OCI-LY7 (cell line): ENCODE data around the gene SMTNL2.

Experiments
- EZH2phosphoT487 ChIP-seq: fragments of 200-600 bp; sonication (generic); IDR thresholded peaks from 2 replicates; pipeline ENCODE4 v1.6.1; 2018; ENCODE audit warnings: low read depth, borderline replicate concordance, mild to moderate bottlenecking, mixed run types, antibody characterized with exemption, low read length, moderate library complexity, mixed read lengths
- TF ChIP-seq, protein P1 (sequence below): fragments of 200-600 bp; sonication (generic); conservative IDR thresholded peaks from 2 replicates; pipeline ENCODE4 v1.5.1; 2014; ENCODE audit warnings: mild to moderate bottlenecking, antibody characterized with exemption, low read length, moderate library complexity, mixed read lengths

DNA sequence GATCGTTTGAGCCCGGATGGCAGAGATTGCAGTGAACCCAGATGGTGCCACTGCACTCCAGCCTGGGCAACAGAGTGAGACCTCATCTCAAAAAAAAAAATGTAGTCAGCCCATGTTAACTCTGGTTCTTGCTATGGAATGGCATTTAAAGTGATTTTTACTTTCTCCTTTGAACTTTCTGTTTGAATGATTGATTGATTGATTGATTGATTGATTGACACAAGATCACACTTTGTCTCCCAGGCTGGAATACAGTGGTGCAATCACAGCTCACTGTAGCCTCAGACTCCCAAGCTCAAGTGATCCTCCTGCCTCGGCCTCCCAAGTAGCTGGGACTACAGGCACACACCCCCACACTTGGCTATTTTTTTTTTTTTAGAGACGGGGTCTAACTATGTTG is 17.0 kb downstream of the SMTNL2 start:
- TF ChIP-seq, protein P1, sequence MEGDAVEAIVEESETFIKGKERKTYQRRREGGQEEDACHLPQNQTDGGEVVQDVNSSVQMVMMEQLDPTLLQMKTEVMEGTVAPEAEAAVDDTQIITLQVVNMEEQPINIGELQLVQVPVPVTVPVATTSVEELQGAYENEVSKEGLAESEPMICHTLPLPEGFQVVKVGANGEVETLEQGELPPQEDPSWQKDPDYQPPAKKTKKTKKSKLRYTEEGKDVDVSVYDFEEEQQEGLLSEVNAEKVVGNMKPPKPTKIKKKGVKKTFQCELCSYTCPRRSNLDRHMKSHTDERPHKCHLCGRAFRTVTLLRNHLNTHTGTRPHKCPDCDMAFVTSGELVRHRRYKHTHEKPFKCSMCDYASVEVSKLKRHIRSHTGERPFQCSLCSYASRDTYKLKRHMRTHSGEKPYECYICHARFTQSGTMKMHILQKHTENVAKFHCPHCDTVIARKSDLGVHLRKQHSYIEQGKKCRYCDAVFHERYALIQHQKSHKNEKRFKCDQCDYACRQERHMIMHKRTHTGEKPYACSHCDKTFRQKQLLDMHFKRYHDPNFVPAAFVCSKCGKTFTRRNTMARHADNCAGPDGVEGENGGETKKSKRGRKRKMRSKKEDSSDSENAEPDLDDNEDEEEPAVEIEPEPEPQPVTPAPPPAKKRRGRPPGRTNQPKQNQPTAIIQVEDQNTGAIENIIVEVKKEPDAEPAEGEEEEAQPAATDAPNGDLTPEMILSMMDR: no peak
- no peak for TF ChIP-seq EZH2phosphoT487
